ENCODE results near the gene MINAR1. TPM values are rescaled to one million over a fixed set of nuclear protein-coding genes. Genes with fewer than 3 reads are reported as not detected.
"Not testable (repeated sequence)": the region's sequence is repeated elsewhere in the genome, so short reads cannot be mapped to it uniquely, and the experiment has no call there.

Gene MINAR1
- total RNA-seq, 1 experiment from 2014 or later = 1.4 TPM

- no peak for TF ChIP-seq ARID4B (CRISPR knock-in tag; IDR thresholded peaks at IDR 0.05; ENCODE audit: borderline replicate concordance)
- no peak for TF ChIP-seq ESRRA (CRISPR knock-in tag; IDR thresholded peaks at IDR 0.05; ENCODE audit: borderline replicate concordance)
- TF ChIP-seq PRDM15 (CRISPR knock-in tag; IDR thresholded peaks at IDR 0.05) = no peak
Observed at GRCh38 chr15:79418693-79419279, 13.3 kb upstream of the MINAR1 start (continued).

- no peak for TF ChIP-seq ZBTB43 (CRISPR knock-in tag; IDR thresholded peaks at IDR 0.05)
- no peak for TF ChIP-seq AR (CRISPR knock-in tag; IDR thresholded peaks at IDR 0.05)
- no peak for TF ChIP-seq NR3C1 (CRISPR knock-in tag; conservative IDR thresholded peaks at IDR 0.05; ENCODE audit: low read depth)
- TF ChIP-seq ATF3 (CRISPR knock-in tag; conservative IDR thresholded peaks at IDR 0.05) = no peak
- TF ChIP-seq AFF4 (CRISPR knock-in tag; IDR thresholded peaks at IDR 0.05; ENCODE audit: borderline replicate concordance) = no peak
- TF ChIP-seq CBFB (CRISPR knock-in tag; IDR thresholded peaks at IDR 0.05; ENCODE audit: low read depth) = no peak
- no peak for TF ChIP-seq CREM (CRISPR knock-in tag; IDR thresholded peaks at IDR 0.05)
- TF ChIP-seq ZBTB21 (CRISPR knock-in tag; IDR thresholded peaks at IDR 0.05; ENCODE audit: borderline replicate concordance) = no peak
- TF ChIP-seq JAZF1 (CRISPR knock-in tag; IDR thresholded peaks at IDR 0.05) = no peak
- no peaks in the 10 kb centered on the region for H3K36me3 Mint-ChIP-seq
- no peaks in the 10 kb centered on the region for H3K9me3 Mint-ChIP-seq
- H3K4me3 Mint-ChIP-seq = no peak overlapping the region
- DNase-seq (ENCODE audit: low spot score) = no peak
- H3K27me3 Mint-ChIP-seq (ENCODE audit: low read depth) = peaks cover 35% of the 10 kb centered on the region
- CTCF ChIA-PET = interaction anchor here (1.1 to 1.4 kb wide), 2 partner anchors 44 to 170 kb away, joined by 3 to 4 read pairs; no protein-coding TSS in a partner anchor
- no peak overlapping the region for H3K27ac Mint-ChIP-seq
- POLR2A ChIA-PET = no interaction called here
- peaks cover 16% of the 10 kb centered on the region for H3K4me1 Mint-ChIP-seq
- ATAC-seq = no peak
Observed at GRCh38 chr15:79425591-79426295, 6.4 kb upstream of the MINAR1 start.

- H3K4me3 Mint-ChIP-seq; H3K36me3 Mint-ChIP-seq; POLR2A ChIA-PET; DNase-seq (ENCODE audit: low spot score); ATAC-seq; H3K9me3 Mint-ChIP-seq; H3K27ac Mint-ChIP-seq: not testable (repeated sequence)
- Mint-ChIP-seq H3K4me1 (peaks cover 22% of the 10 kb centered on the region), H3K27me3 (ENCODE audit: low read depth) (peaks cover 44% of the 10 kb centered on the region)
- CTCF ChIA-PET = interaction anchor here (1.2 kb wide), 1 partner anchor 46 kb away, joined by 4 read pairs; no protein-coding TSS in a partner anchor
Observed at GRCh38 chr15:79426899-79427298, 5.2 kb upstream of the MINAR1 start.

All from WTC11 (cell line).